ENCODE measurements around the gene NMT2.

NMT2 gene

GRCh38 chr10:15121707-15122106 is 46.8 kb downstream of the NMT2 start:
- TF ChIP-seq CTCF (IDR thresholded peaks at IDR 0.05; ENCODE audit: low read depth, low read length) (no peak), MYC (IDR thresholded peaks at IDR 0.05; ENCODE audit: low read depth, low read length) (no peak), POLR2A (IDR thresholded peaks at IDR 0.05; ENCODE audit: extremely low read depth, insufficient read length) (no peak), MAX (IDR thresholded peaks at IDR 0.05; ENCODE audit: low read depth, low read length) (no peak)
- DNase-seq (ENCODE audit: low read depth): no peak
- no peak overlapping the region for H3K4me3 ChIP-seq (ENCODE audit: low read depth, low read length)

GRCh38 chr10:15120523-15120922 is 48.0 kb downstream of the NMT2 start:
- no peak for TF ChIP-seq MYC (IDR thresholded peaks at IDR 0.05; ENCODE audit: low read depth, low read length)
- TF ChIP-seq POLR2A (IDR thresholded peaks at IDR 0.05; ENCODE audit: extremely low read depth, insufficient read length): no peak
- TF ChIP-seq CTCF (IDR thresholded peaks at IDR 0.05; ENCODE audit: low read depth, low read length): no peak
- TF ChIP-seq MAX (IDR thresholded peaks at IDR 0.05; ENCODE audit: low read depth, low read length): no peak

GRCh38 chr10:15118615-15119014 is 49.9 kb downstream of the NMT2 start:
- peak; percentile 30 for DNase-seq (ENCODE audit: low read depth)
- TF ChIP-seq POLR2A (IDR thresholded peaks at IDR 0.05; ENCODE audit: extremely low read depth, insufficient read length): no peak
- no peak for TF ChIP-seq CTCF (IDR thresholded peaks at IDR 0.05; ENCODE audit: low read depth, low read length)
- TF ChIP-seq MAX (IDR thresholded peaks at IDR 0.05; ENCODE audit: low read depth, low read length): no peak
- TF ChIP-seq MYC (IDR thresholded peaks at IDR 0.05; ENCODE audit: low read depth, low read length): no peak
- H3K4me3 ChIP-seq (ENCODE audit: low read depth, low read length): no peak overlapping the region

More at GRCh38 chr10:15120523-15120922, 48.0 kb downstream of the NMT2 start:
- H3K4me3 ChIP-seq (ENCODE audit: low read depth, low read length): no peak overlapping the region
- no peak for DNase-seq (ENCODE audit: low read depth)

GRCh38 chr10:15116225-15116624 is 52.3 kb downstream of the NMT2 start:
- no peak for TF ChIP-seq POLR2A (IDR thresholded peaks at IDR 0.05; ENCODE audit: extremely low read depth, insufficient read length)
- no peak for TF ChIP-seq CTCF (IDR thresholded peaks at IDR 0.05; ENCODE audit: low read depth, low read length)
- TF ChIP-seq MAX (IDR thresholded peaks at IDR 0.05; ENCODE audit: low read depth, low read length): no peak
- TF ChIP-seq MYC (IDR thresholded peaks at IDR 0.05; ENCODE audit: low read depth, low read length): no peak
- no peak overlapping the region for H3K4me3 ChIP-seq (ENCODE audit: low read depth, low read length)
- DNase-seq (ENCODE audit: low read depth): no peak

GRCh38 chr10:15113766-15114165 is 54.7 kb downstream of the NMT2 start:
- TF ChIP-seq MAX (IDR thresholded peaks at IDR 0.05; ENCODE audit: low read depth, low read length): no peak
- no peak for TF ChIP-seq CTCF (IDR thresholded peaks at IDR 0.05; ENCODE audit: low read depth, low read length)
- no peak for TF ChIP-seq MYC (IDR thresholded peaks at IDR 0.05; ENCODE audit: low read depth, low read length)
- no peak for TF ChIP-seq POLR2A (IDR thresholded peaks at IDR 0.05; ENCODE audit: extremely low read depth, insufficient read length)
- no peak for DNase-seq (ENCODE audit: low read depth)
- H3K4me3 ChIP-seq (ENCODE audit: low read depth, low read length): no peak overlapping the region

GRCh38 chr10:15112657-15113056 is 55.8 kb downstream of the NMT2 start:
- TF ChIP-seq MYC (IDR thresholded peaks at IDR 0.05; ENCODE audit: low read depth, low read length) (no peak), CTCF (IDR thresholded peaks at IDR 0.05; ENCODE audit: low read depth, low read length) (no peak), MAX (IDR thresholded peaks at IDR 0.05; ENCODE audit: low read depth, low read length) (no peak), POLR2A (IDR thresholded peaks at IDR 0.05; ENCODE audit: extremely low read depth, insufficient read length) (no peak)
- peak; percentile 4 for DNase-seq (ENCODE audit: low read depth)
- H3K4me3 ChIP-seq (ENCODE audit: low read depth, low read length): no peak overlapping the region

Measured in NB4 (cell line).